Mucosa of descending colon (tissue), 3 donors: ENCODE data around the gene CRYBG2. TPM values are rescaled to one million over a fixed set of nuclear protein-coding genes. Genes with fewer than 3 reads are reported as not detected.

Experiments used
- ATAC-seq: fragments of 200-7000 bp; cut with Tn5 transposase; one replicate; pipeline ENCODE4 v1.9.1; 2020; ENCODE audit warnings: mild to moderate bottlenecking, moderate library complexity
- DNase-seq, 3 donors: peaks; one replicate each; pipeline ENCODE4 v3.0.0-alpha.2; 2020
- H3K36me3 ChIP-seq: fragments of 200-600 bp; one replicate; pipeline ENCODE4 v1.8.0; 2021; ENCODE audit warnings: low read depth, mild to moderate bottlenecking
- H3K4me1 ChIP-seq: fragments of 200-600 bp; one replicate; pipeline ENCODE4 v1.8.0; 2021; ENCODE audit warnings: low read depth, mild to moderate bottlenecking
- H3K4me3 ChIP-seq: fragments of 200-600 bp; one replicate; pipeline ENCODE4 v1.8.0; 2021; ENCODE audit warnings: mild to moderate bottlenecking
- H3K9me3 ChIP-seq: fragments of 200-600 bp; one replicate; pipeline ENCODE4 v1.8.0; 2021; ENCODE audit warnings: mild to moderate bottlenecking
- CTCF ChIP-seq: fragments of 200-600 bp; IDR thresholded peaks from one replicate; pipeline ENCODE4 v1.8.0; 2022; ENCODE audit warnings: antibody characterized with exemption, mild to moderate bottlenecking
- intact Hi-C, 2 donors: fragments of 100-400 bp; cut with DNase I in 1 of 2; cut with micrococcal nuclease in 1 of 2; formaldehyde crosslinking; loops; one replicate each; pipeline versions ENCODE4 v1.11.0 to v1.11.1; 2022; cut with DNase I, micrococcal nuclease
- total RNA-seq, 3 donors: library from RNA; stranded (reverse); fragmentation: NEBNext Ultra II Directional in 2 of 3; extraction: Animal tissue kit (Norgen Biotek cat#: 25700) in 2 of 3; gene quantifications; one replicate each; pipeline versions ENCODE4 v1.2.1 to v1.2.4, GENCODE V29; 2021 to 2023
- donor health status: DM: no; HTN: no; CAD: no; lungs with moderate emphysema.
- donor health status: DM: no; HTN: no; CAD: no.
- donor health status: DM: no; HTN: yes; CAD: no.

Gene CRYBG2
- total RNA-seq, 3 donors from 2014 or later, result 19.4 to 27.7 (median 19.6) TPM

- Histone ChIP-seq H3K4me1 (peaks cover 40% of the 10 kb centered on the region), H3K9me3 (no peaks in the 10 kb centered on the region), H3K36me3 (no peaks in the 10 kb centered on the region), H3K4me3 (no peak overlapping the region)
- no peak for TF ChIP-seq CTCF
- intact Hi-C loops, result no loop called here
- peak; percentile 25 for ATAC-seq
- DNase-seq, result peak; percentile 56 to 84 (median 62)
Observed at GRCh38 chr1:26287033-26287711, 66.8 kb downstream of the CRYBG2 start.

GRCh38 chr1:26286064-26286416 is 67.9 kb downstream of the CRYBG2 start:
- ATAC-seq, result no peak
- no peaks in the 10 kb centered on the region for H3K36me3 ChIP-seq
- H3K4me3 ChIP-seq, result no peak overlapping the region
- H3K9me3 ChIP-seq, result no peaks in the 10 kb centered on the region
- intact Hi-C loops, result no loop called here
- no peak for TF ChIP-seq CTCF
- DNase-seq, result no peak
- peaks cover 45% of the 10 kb centered on the region for H3K4me1 ChIP-seq

- peak; percentile 18 for TF ChIP-seq CTCF
- Histone ChIP-seq H3K4me1 (peaks cover 46% of the 10 kb centered on the region), H3K9me3 (no peaks in the 10 kb centered on the region), H3K4me3 (no peak overlapping the region), H3K36me3 (no peaks in the 10 kb centered on the region)
- ATAC-seq, result no peak
- peak; percentile 67 to 78 (median 74) for DNase-seq
- intact Hi-C loops, result no loop called here
Observed at GRCh38 chr1:26285366-26286063, 68.4 kb downstream of the CRYBG2 start.

GRCh38 chr1:26284597-26285347 is 69.2 kb downstream of the CRYBG2 start:
- Histone ChIP-seq H3K4me3 (no peak overlapping the region), H3K36me3 (no peaks in the 10 kb centered on the region), H3K9me3 (no peaks in the 10 kb centered on the region), H3K4me1 (peaks cover 45% of the 10 kb centered on the region)
- ATAC-seq, result peak; percentile 54
- TF ChIP-seq CTCF, result peak; percentile 90
- intact Hi-C loops, result no loop called here
- peak; percentile 80 to 92 (median 83) for DNase-seq

- Histone ChIP-seq H3K36me3 (no peaks in the 10 kb centered on the region), H3K4me1 (peaks cover 45% of the 10 kb centered on the region), H3K4me3 (no peak overlapping the region), H3K9me3 (no peaks in the 10 kb centered on the region)
- TF ChIP-seq CTCF, result no peak
- DNase-seq (peak in 1 of 3 donors; percentile 69), ATAC-seq (no peak)
- intact Hi-C loops, result no loop called here
Observed at GRCh38 chr1:26283871-26284596, 69.9 kb downstream of the CRYBG2 start.
